Neural progenitor cell (in vitro differentiated cells): Measurements from ENCODE around the gene FNIP2. TPM values are rescaled to one million over a fixed set of nuclear protein-coding genes. Genes with fewer than 3 reads are reported as not detected.

ENCODE experiments used
- DNase-seq: peaks from one replicate; pipeline ENCODE4 v3.0.0-alpha.2; 2016; ENCODE audit warnings: low spot score
- H2AFZ ChIP-seq: fragments of 200-600 bp; sonication (generic); replicated peaks from 2 replicates; pipeline ENCODE4 v1.6.1; 2016; ENCODE audit warnings: antibody characterized with exemption
- H3F3A ChIP-seq: fragments of 200-600 bp; sonication (generic); 2 replicates; pipeline ENCODE4 v1.6.1; 2016; ENCODE audit warnings: antibody characterized with exemption, low read depth
- H3K27ac ChIP-seq: fragments of 200-600 bp; sonication (generic); 2 replicates; pipeline ENCODE4 v1.5.1; 2016; ENCODE audit warnings: mild to moderate bottlenecking
- H3K27me3 ChIP-seq: fragments of 200-600 bp; sonication (generic); 2 replicates; pipeline ENCODE4 v1.6.1; 2016; ENCODE audit warnings: mild to moderate bottlenecking, moderate library complexity
- H3K36me3 ChIP-seq: fragments of 200-600 bp; sonication (generic); 2 replicates; pipeline ENCODE4 v1.5.1; 2016
- H3K4me1 ChIP-seq: fragments of 200-600 bp; sonication (generic); 2 replicates; pipeline ENCODE4 v1.6.1; 2016; ENCODE audit warnings: mixed run types
- H3K4me2 ChIP-seq: fragments of 200-600 bp; sonication (generic); 2 replicates; pipeline ENCODE4 v1.6.1; 2016
- H3K4me3 ChIP-seq: fragments of 200-600 bp; sonication (generic); 2 replicates; pipeline ENCODE4 v1.5.1; 2016
- H3K79me2 ChIP-seq: fragments of 200-600 bp; sonication (generic); 2 replicates; pipeline ENCODE4 v1.6.1; 2016; ENCODE audit warnings: low read depth
- H3K9ac ChIP-seq: fragments of 200-600 bp; sonication (generic); 2 replicates; pipeline ENCODE4 v1.6.1; 2016
- H3K9me3 ChIP-seq: fragments of 200-600 bp; sonication (generic); 2 replicates; pipeline ENCODE4 v1.5.1; 2016; ENCODE audit warnings: low read depth
- H4K20me1 ChIP-seq: fragments of 200-600 bp; sonication (generic); 2 replicates; pipeline ENCODE4 v1.6.1; 2016; ENCODE audit warnings: low read depth
- H3K27ac Mint-ChIP-seq: 3 replicates; pipeline ENCODE4 v1.8.0; 2021; ENCODE audit warnings: mixed read lengths
- H3K27me3 Mint-ChIP-seq: 2 replicates; pipeline ENCODE4 v1.8.0; 2022; ENCODE audit warnings: low read depth, mild to moderate bottlenecking, inconsistent platforms, moderate library complexity, mixed read lengths; ENCODE audit not compliant: insufficient read depth
- H3K36me3 Mint-ChIP-seq: 3 replicates; pipeline ENCODE4 v1.8.0; 2021; ENCODE audit warnings: mixed read lengths
- H3K4me1 Mint-ChIP-seq: 3 replicates; pipeline ENCODE4 v1.8.0; 2021; ENCODE audit warnings: mixed read lengths
- H3K4me3 Mint-ChIP-seq: 3 replicates; pipeline ENCODE4 v1.8.0; 2021; ENCODE audit warnings: mild to moderate bottlenecking, moderate library complexity, mixed read lengths
- H3K9me3 Mint-ChIP-seq: 3 replicates; pipeline ENCODE4 v1.8.0; 2020; ENCODE audit warnings: mixed read lengths
- EZH2 ChIP-seq: fragments of 200-600 bp; sonication (generic); IDR thresholded peaks from 2 replicates; pipeline ENCODE4 v1.6.1; 2017; ENCODE audit warnings: antibody characterized with exemption, mild to moderate bottlenecking, moderate library complexity
- EZH2phosphoT487 ChIP-seq: fragments of 200-600 bp; sonication (generic); IDR thresholded peaks from 2 replicates; pipeline ENCODE4 v1.6.1; 2017; ENCODE audit warnings: antibody characterized with exemption
- total RNA-seq: library from RNA; depleted of rRNA; stranded (reverse); fragments of >200 nt; gene quantifications from 2 replicates; pipeline ENCODE4 v1.2.3, GENCODE V29; 2015; ENCODE audit warnings: low replicate concordance
- TF ChIP-seq, protein P1 (sequence below): fragments of 200-600 bp; sonication (generic); IDR thresholded peaks from 2 replicates; pipeline ENCODE4 v1.5.1; 2017; ENCODE audit warnings: antibody characterized with exemption, mild to moderate bottlenecking

The FNIP2 gene
- total RNA-seq, 1 donor from 2014 or later: 10.5 TPM

DNA sequence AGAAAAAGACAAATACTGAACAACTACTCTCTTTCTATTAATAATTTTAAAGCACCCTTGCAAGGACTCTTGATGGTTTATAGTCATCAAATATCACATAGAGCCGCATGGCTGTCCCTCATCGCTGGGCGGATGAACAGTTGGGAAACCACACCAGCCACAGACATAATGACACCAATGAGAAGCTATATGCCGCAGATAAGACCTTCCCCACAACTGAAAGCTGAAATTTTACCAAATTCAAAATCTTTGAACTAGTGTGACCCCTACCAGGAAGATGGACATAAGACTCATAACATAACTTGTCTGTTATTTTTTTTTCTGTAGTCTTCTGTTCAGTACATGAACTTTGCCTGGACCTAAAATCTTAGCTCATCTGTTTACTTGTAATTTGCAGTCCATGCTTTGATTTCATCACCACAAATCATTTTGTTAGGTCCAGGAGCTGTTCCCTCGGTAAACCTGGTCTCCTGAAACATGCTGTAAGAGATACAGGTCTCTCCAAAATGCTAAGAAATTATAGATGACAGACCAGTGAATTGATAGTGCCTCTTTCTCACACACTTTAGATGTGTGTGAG is 176.8 kb downstream of the FNIP2 start:
- no peaks in the 10 kb centered on the region for H3K27me3 ChIP-seq
- no peaks in the 10 kb centered on the region for H3K9me3 ChIP-seq
- DNase-seq: no peak
- no peaks in the 10 kb centered on the region for H3K4me1 ChIP-seq
- H3K4me3 ChIP-seq: no peak overlapping the region
- H3F3A ChIP-seq: no peaks in the 10 kb centered on the region
- H3K36me3 ChIP-seq: no peaks in the 10 kb centered on the region
- no peak overlapping the region for H3K27ac ChIP-seq
- no peak overlapping the region for H3K4me2 ChIP-seq
- no peaks in the 10 kb centered on the region for H3K79me2 ChIP-seq
- Mint-ChIP-seq H3K27me3 (peaks cover 3% of the 10 kb centered on the region), H3K9me3 (no peaks in the 10 kb centered on the region), H3K4me3 (no peak overlapping the region), H3K27ac (no peak overlapping the region), H3K4me1 (peaks cover 6% of the 10 kb centered on the region), H3K36me3 (no peaks in the 10 kb centered on the region)
- TF ChIP-seq EZH2: no peak
- TF ChIP-seq EZH2phosphoT487: no peak
- TF ChIP-seq, protein P1, sequence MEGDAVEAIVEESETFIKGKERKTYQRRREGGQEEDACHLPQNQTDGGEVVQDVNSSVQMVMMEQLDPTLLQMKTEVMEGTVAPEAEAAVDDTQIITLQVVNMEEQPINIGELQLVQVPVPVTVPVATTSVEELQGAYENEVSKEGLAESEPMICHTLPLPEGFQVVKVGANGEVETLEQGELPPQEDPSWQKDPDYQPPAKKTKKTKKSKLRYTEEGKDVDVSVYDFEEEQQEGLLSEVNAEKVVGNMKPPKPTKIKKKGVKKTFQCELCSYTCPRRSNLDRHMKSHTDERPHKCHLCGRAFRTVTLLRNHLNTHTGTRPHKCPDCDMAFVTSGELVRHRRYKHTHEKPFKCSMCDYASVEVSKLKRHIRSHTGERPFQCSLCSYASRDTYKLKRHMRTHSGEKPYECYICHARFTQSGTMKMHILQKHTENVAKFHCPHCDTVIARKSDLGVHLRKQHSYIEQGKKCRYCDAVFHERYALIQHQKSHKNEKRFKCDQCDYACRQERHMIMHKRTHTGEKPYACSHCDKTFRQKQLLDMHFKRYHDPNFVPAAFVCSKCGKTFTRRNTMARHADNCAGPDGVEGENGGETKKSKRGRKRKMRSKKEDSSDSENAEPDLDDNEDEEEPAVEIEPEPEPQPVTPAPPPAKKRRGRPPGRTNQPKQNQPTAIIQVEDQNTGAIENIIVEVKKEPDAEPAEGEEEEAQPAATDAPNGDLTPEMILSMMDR: no peak
- H2AFZ ChIP-seq: no peak overlapping the region
- H3K9ac ChIP-seq: no peak overlapping the region
- no peaks in the 10 kb centered on the region for H4K20me1 ChIP-seq

GRCh38 chr4:158946825-158947224 is 178.0 kb downstream of the FNIP2 start:
- Histone ChIP-seq H3K27me3 (no peaks in the 10 kb centered on the region), H3K9ac (no peak overlapping the region), H4K20me1 (no peaks in the 10 kb centered on the region), H3K4me1 (no peaks in the 10 kb centered on the region), H2AFZ (peak overlapping the region; percentile 54), H3K9me3 (no peaks in the 10 kb centered on the region), H3K36me3 (no peaks in the 10 kb centered on the region), H3K27ac (no peak overlapping the region), H3K4me2 (no peak overlapping the region), H3K4me3 (no peak overlapping the region), H3K79me2 (no peaks in the 10 kb centered on the region), H3F3A (no peaks in the 10 kb centered on the region)
- TF ChIP-seq EZH2phosphoT487 (no peak), EZH2 (no peak)
- TF ChIP-seq, protein P1: no peak
- Mint-ChIP-seq H3K27ac (no peak overlapping the region), H3K4me3 (no peak overlapping the region), H3K9me3 (peaks cover 6% of the 10 kb centered on the region), H3K27me3 (peaks cover 3% of the 10 kb centered on the region), H3K4me1 (peaks cover 4% of the 10 kb centered on the region), H3K36me3 (no peaks in the 10 kb centered on the region)
- no peak for DNase-seq

GRCh38 chr4:158948071-158948470 is 179.2 kb downstream of the FNIP2 start:
- H3K27ac ChIP-seq: no peak overlapping the region
- no peak for DNase-seq
- no peaks in the 10 kb centered on the region for H3K36me3 ChIP-seq
- H3K4me1 ChIP-seq: no peaks in the 10 kb centered on the region
- no peak overlapping the region for H3K9ac ChIP-seq
- H3K27me3 Mint-ChIP-seq: peaks cover 3% of the 10 kb centered on the region
- peaks cover 6% of the 10 kb centered on the region for H3K9me3 ChIP-seq
- peaks cover 5% of the 10 kb centered on the region for H3K36me3 Mint-ChIP-seq
- H3K9me3 Mint-ChIP-seq: peaks cover 16% of the 10 kb centered on the region
- no peak overlapping the region for H2AFZ ChIP-seq
- H3K4me1 Mint-ChIP-seq: peaks cover 2% of the 10 kb centered on the region
- H3K27ac Mint-ChIP-seq: no peak overlapping the region
- no peaks in the 10 kb centered on the region for H3F3A ChIP-seq
- H3K79me2 ChIP-seq: no peaks in the 10 kb centered on the region
- no peak overlapping the region for H3K4me3 ChIP-seq
- H3K4me3 Mint-ChIP-seq: no peak overlapping the region
- TF ChIP-seq EZH2phosphoT487 (no peak), EZH2 (no peak)
- TF ChIP-seq, protein P1: no peak
- no peaks in the 10 kb centered on the region for H4K20me1 ChIP-seq
- H3K27me3 ChIP-seq: no peaks in the 10 kb centered on the region
- no peak overlapping the region for H3K4me2 ChIP-seq
